ENCODE results near the gene DNAJB2. TPM values are rescaled to one million over a fixed set of nuclear protein-coding genes. Genes with fewer than 3 reads are reported as not detected.

Gene DNAJB2
- total RNA-seq, 4 donors from 2014 or later, result 33.3 to 84.8 (median 50.7) TPM

GRCh38 chr2:219334076-219334475, 54.9 kb downstream of the DNAJB2 start:
- intact Hi-C loops (cut with DNase I), result no loop called here
- 93% methylated on average over 2 of the region's 2 CpGs for WGBS
- Histone ChIP-seq H3K27ac (replicated peaks in 1 of 4) (no peak overlapping the region), H3K36me3 (no peaks in the 10 kb centered on the region), H3K4me1 (no peaks in the 10 kb centered on the region), H3K4me3 (no peak overlapping the region), H3K9me3 (peaks cover 0 to 16% (median 2%) of the 10 kb centered on the region in 4 donors), H3K27me3 (peaks cover 0 to 61% (median 21%) of the 10 kb centered on the region in 4 donors)
- no peak for TF ChIP-seq CTCF (IDR thresholded peaks at IDR 0.05)
- TF ChIP-seq POLR2AphosphoS5 (IDR thresholded peaks at IDR 0.05), result no peak
- no peak for TF ChIP-seq POLR2A (IDR thresholded peaks at IDR 0.05; ENCODE audit: low read depth)
- TF ChIP-seq EP300 (IDR thresholded peaks at IDR 0.05), result no peak
- no peak for DNase-seq (ENCODE audit: extremely low spot score)

GRCh38 chr2:219335373-219335786, 56.2 kb downstream of the DNAJB2 start:
- DNase-seq (ENCODE audit: extremely low spot score), result no peak
- H3K4me3 ChIP-seq, result no peak overlapping the region
- no peaks in the 10 kb centered on the region for H3K4me1 ChIP-seq
- 60% methylated on average over 5 of the region's 5 CpGs for WGBS
- intact Hi-C loops (cut with DNase I), result no loop called here
- H3K27ac ChIP-seq (replicated peaks in 1 of 4), result no peak overlapping the region
- no peaks in the 10 kb centered on the region for H3K36me3 ChIP-seq
- peaks cover 0 to 55% (median 21%) of the 10 kb centered on the region in 4 donors for H3K27me3 ChIP-seq
- peaks cover 0 to 16% (median 2%) of the 10 kb centered on the region in 4 donors for H3K9me3 ChIP-seq
- TF ChIP-seq POLR2AphosphoS5 (IDR thresholded peaks at IDR 0.05), result no peak
- TF ChIP-seq CTCF (IDR thresholded peaks at IDR 0.05), result no peak
- no peak for TF ChIP-seq POLR2A (IDR thresholded peaks at IDR 0.05; ENCODE audit: low read depth)

Small RNAs within 50 kb of the gene (small RNA-seq; reads per million reads assigned to genes)
- 0 to 0.51 (median 0) reads per million in 3 donors for gene MIR153-1

Other genes with a start within 250 kb of the DNAJB2 start
- not detected for gene CFAP65, start 237.8 kb upstream of the DNAJB2 start, total RNA-seq
- gene IHH, start 218.4 kb upstream of the DNAJB2 start, total RNA-seq, result not detected
- gene NHEJ1, start 118.6 kb upstream of the DNAJB2 start, total RNA-seq, result 10 to 100 TPM; 15.1 to 24.4 (median 17.8) TPM
- gene SLC23A3, start 109.3 kb upstream of the DNAJB2 start, total RNA-seq, result under 1 TPM; 0.23 to 0.58 (median 0.37) TPM
- gene CNPPD1, start 102.4 kb upstream of the DNAJB2 start, total RNA-seq, result 10 to 100 TPM; 41.9 to 98.0 (median 61.9) TPM
- 10 to 100 TPM; 44.0 to 69.3 (median 56.3) TPM for gene RETREG2, start 101.1 kb upstream of the DNAJB2 start, total RNA-seq
- 10 to 100 TPM; 27.0 to 50.1 (median 36.9) TPM for gene ZFAND2B, start 72.6 kb upstream of the DNAJB2 start, total RNA-seq
- gene ABCB6, start 60.4 kb upstream of the DNAJB2 start, total RNA-seq, result 10 to 100 TPM; 17.4 to 27.3 (median 19.6) TPM
- 10 to 100 TPM; 41.5 to 75.3 (median 56.2) TPM for gene ATG9A, start 49.7 kb upstream of the DNAJB2 start, total RNA-seq
- gene ANKZF1, start 49.6 kb upstream of the DNAJB2 start, total RNA-seq, result 10 to 100 TPM; 20.4 to 34.1 (median 27.6) TPM
- gene GLB1L, start 33.9 kb upstream of the DNAJB2 start, total RNA-seq, result 1 to 10 TPM; 3.3 to 6.4 (median 5.6) TPM
- 10 to 100 TPM; 12.8 to 21.6 (median 16.7) TPM for gene STK16, start 33.9 kb upstream of the DNAJB2 start, total RNA-seq
- gene TUBA4B, start 26.1 kb upstream of the DNAJB2 start, total RNA-seq, result not detected
- gene TUBA4A, start 25.4 kb upstream of the DNAJB2 start, total RNA-seq, result 100 to 1,000 TPM in 1 of 4 donors, 10 to 100 TPM in 3; 44.2 to 132 (median 74.4) TPM
- 1 to 10 TPM; 2.1 to 6.6 (median 4.1) TPM for gene PTPRN, start 30.0 kb downstream of the DNAJB2 start, total RNA-seq
- gene RESP18, start 53.4 kb downstream of the DNAJB2 start, total RNA-seq, result not detected
- gene DNPEP, start 108.5 kb downstream of the DNAJB2 start, total RNA-seq, result 100 to 1,000 TPM in 1 of 4 donors, 10 to 100 TPM in 3; 44.9 to 102 (median 61.6) TPM
- gene DES, start 139.0 kb downstream of the DNAJB2 start, total RNA-seq, result over 10,000 TPM; 19,781 to 23,770 (median 22,752) TPM
- 100 to 1,000 TPM; 115 to 251 (median 180) TPM for gene SPEG, start 155.5 kb downstream of the DNAJB2 start, total RNA-seq
- 10 to 100 TPM; 16.2 to 32.6 (median 19.9) TPM for gene GMPPA, start 219.5 kb downstream of the DNAJB2 start, total RNA-seq
- not detected for gene ASIC4, start 235.1 kb downstream of the DNAJB2 start, total RNA-seq

Data from esophagus muscularis mucosa (tissue), 4 donors.